M059J (cell line): ENCODE data around the gene ZBTB43. TPM values are rescaled to one million over a fixed set of nuclear protein-coding genes. Genes with fewer than 3 reads are reported as not detected.

Experiments
- DNase-seq: peaks from one replicate; pipeline ENCODE4 v3.0.0-alpha.2; 2012; ENCODE audit warnings: low read depth
- total RNA-seq: library from RNA; depleted of rRNA; stranded (reverse); fragments of >200 nt; shearing (Covaris generic); gene quantifications from 2 replicates; pipeline ENCODE4 v1.2.3, GENCODE V29; 2014; rRNA removed

ZBTB43 gene
- total RNA-seq, 1 experiment from 2014 or later: 9.3 TPM

- no peak for DNase-seq
Observed at GRCh38 chr9:126886034-126886822, 81.4 kb downstream of the ZBTB43 start.

GRCh38 chr9:126886897-126887296 is 82.1 kb downstream of the ZBTB43 start:
- no peak for DNase-seq

Other genes starting within 250 kb of the ZBTB43 start
- 0.02 TPM in 1 of 2 replicates, not detected in the other for gene LMX1B, start 191.1 kb upstream of the ZBTB43 start, total RNA-seq
- gene ZBTB34, start 55.6 kb downstream of the ZBTB43 start, total RNA-seq: 1.9 and 4.3 TPM in 2 replicates
- gene RALGPS1, start 109.7 kb downstream of the ZBTB43 start, total RNA-seq: 3.6 and 9.8 TPM in 2 replicates